Keratinocyte (primary cell): ENCODE results near the gene MCM5.

Source experiments
- CTCF ChIP-seq, 3 experiments: IDR thresholded peaks in 1 of 3; conservative IDR thresholded peaks in 1 of 3; optimal IDR thresholded peaks in 1 of 3; 2 replicates in 2 of 3; 3 replicates in 1 of 3; pipeline versions ENCODE3 to v1.5.1; 2011; ENCODE audit warnings: low read length in 3 of 3, mild to moderate bottlenecking in 3 of 3, moderate library complexity in 2 of 3, control low read depth in 1 of 3, inconsistent platforms in 1 of 3; ENCODE audit not compliant: insufficient read depth in 2 of 3; ENCODE audit errors: extremely low read depth in 1 of 3
- EZH2 ChIP-seq: IDR thresholded peaks from one replicate; pipeline ENCODE4 v1.6.1; 2012; ENCODE audit warnings: inconsistent platforms, mild to moderate bottlenecking, low read length, moderate library complexity

GRCh38 chr22:35424761-35425160 is 24.8 kb downstream of the MCM5 start:
- no peak for TF ChIP-seq CTCF (optimal IDR thresholded peaks at IDR 0.05 in 1 of 3, IDR thresholded peaks at IDR 0.05 in 1 of 3, conservative IDR thresholded peaks at IDR 0.05 in 1 of 3; ENCODE audit: extremely low read depth in 1 of 3, insufficient read depth in 2 of 3, low read length in 3 of 3)
- no peak for TF ChIP-seq EZH2
